ENCODE results near the gene WFDC10A. TPM values are rescaled to one million over a fixed set of nuclear protein-coding genes. Genes with fewer than 3 reads are reported as not detected.

The WFDC10A gene
- total and polyA plus RNA-seq, 10 of the 15 experiments (the other 5 are each of a cell fraction or from before 2014, with no cell fraction given), result not detected

DNA sequence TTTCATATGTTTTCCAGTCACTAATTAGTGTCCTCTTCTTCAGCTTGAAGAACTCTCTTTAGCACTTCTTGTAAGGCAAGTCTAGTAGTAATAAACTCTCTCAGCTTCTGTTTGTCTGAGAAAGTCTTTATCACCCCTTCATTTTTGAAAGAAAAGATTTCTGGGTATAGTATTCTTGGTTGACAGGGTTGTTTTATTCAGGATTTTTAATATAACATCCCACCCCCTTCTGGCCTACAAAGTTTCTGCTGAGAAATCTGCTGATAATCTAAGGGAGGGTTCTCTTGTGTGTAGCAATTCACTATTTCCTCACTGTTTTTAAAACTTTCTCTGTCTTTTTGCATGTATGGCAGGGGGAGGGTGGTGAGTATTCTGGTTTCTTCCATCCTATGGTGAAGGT, 50.1 kb downstream of the WFDC10A start:
- Histone ChIP-seq H3K4me2 (ENCODE audit: control insufficient read depth, insufficient read depth) (no peak overlapping the region), H3K9ac (ENCODE audit: control insufficient read depth, insufficient read depth, low read length) (no peak overlapping the region), H2AFZ (ENCODE audit: control insufficient read depth, low read depth, low read length) (no peak overlapping the region), H3K9me3 (replicated peaks; ENCODE audit: control insufficient read depth, insufficient read depth, low read length) (peaks cover 3% of the 10 kb centered on the region; the same call in 2 of the 3 replicates), H3K4me3 (no peak overlapping the region), H3K27me3 (replicated peaks in 1 of 2; ENCODE audit: control insufficient read depth in 2 of 2, insufficient read depth in 2 of 2, low read length in 1 of 2) (no peaks in the 10 kb centered on the region), H3K4me1 (ENCODE audit: control insufficient read depth, insufficient read depth, low read length) (no peaks in the 10 kb centered on the region), H3K27ac (ENCODE audit: control insufficient read depth, insufficient read depth) (no peak overlapping the region), H3K79me2 (ENCODE audit: control insufficient read depth, insufficient read depth, low read length) (no peaks in the 10 kb centered on the region), H3K36me3 (ENCODE audit: control insufficient read depth in 2 of 2, insufficient read depth in 2 of 2, low read length in 1 of 2) (no peaks in the 10 kb centered on the region), H4K20me1 (ENCODE audit: control insufficient read depth, insufficient read depth) (no peaks in the 10 kb centered on the region)
- CTCF ChIA-PET, result no interaction called here
- no peak for TF ChIP-seq SREBF1 (IDR thresholded peaks at IDR 0.05; ENCODE audit: low read length)
- TF ChIP-seq SPI1 (IDR thresholded peaks at IDR 0.05; ENCODE audit: borderline replicate concordance, insufficient read depth, low read depth, low read length), result no peak
- TF ChIP-seq SMC3 (IDR thresholded peaks at IDR 0.05; ENCODE audit: borderline replicate concordance, low read length), result no peak
- no peak for TF ChIP-seq EGR1 (IDR thresholded peaks at IDR 0.05; ENCODE audit: borderline replicate concordance in 1 of 2, low read depth in 2 of 2, low read length in 2 of 2)
- TF ChIP-seq, protein P1, sequence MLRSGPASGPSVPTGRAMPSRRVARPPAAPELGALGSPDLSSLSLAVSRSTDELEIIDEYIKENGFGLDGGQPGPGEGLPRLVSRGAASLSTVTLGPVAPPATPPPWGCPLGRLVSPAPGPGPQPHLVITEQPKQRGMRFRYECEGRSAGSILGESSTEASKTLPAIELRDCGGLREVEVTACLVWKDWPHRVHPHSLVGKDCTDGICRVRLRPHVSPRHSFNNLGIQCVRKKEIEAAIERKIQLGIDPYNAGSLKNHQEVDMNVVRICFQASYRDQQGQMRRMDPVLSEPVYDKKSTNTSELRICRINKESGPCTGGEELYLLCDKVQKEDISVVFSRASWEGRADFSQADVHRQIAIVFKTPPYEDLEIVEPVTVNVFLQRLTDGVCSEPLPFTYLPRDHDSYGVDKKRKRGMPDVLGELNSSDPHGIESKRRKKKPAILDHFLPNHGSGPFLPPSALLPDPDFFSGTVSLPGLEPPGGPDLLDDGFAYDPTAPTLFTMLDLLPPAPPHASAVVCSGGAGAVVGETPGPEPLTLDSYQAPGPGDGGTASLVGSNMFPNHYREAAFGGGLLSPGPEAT (IDR thresholded peaks at IDR 0.05; ENCODE audit: low read depth), result no peak
- TF ChIP-seq GATAD2B (conservative IDR thresholded peaks at IDR 0.05; ENCODE audit: low read depth), result no peak
- TF ChIP-seq RUNX3 (IDR thresholded peaks at IDR 0.05; ENCODE audit: low read length), result no peak
- no peak for TF ChIP-seq YBX1 (IDR thresholded peaks at IDR 0.05)
- no peak for TF ChIP-seq CREB1 (IDR thresholded peaks at IDR 0.05; ENCODE audit: low read depth)
- TF ChIP-seq PML (IDR thresholded peaks at IDR 0.05; ENCODE audit: low read length), result no peak
- no peak for TF ChIP-seq ZNF622 (IDR thresholded peaks at IDR 0.05)
- TF ChIP-seq, protein P2, sequence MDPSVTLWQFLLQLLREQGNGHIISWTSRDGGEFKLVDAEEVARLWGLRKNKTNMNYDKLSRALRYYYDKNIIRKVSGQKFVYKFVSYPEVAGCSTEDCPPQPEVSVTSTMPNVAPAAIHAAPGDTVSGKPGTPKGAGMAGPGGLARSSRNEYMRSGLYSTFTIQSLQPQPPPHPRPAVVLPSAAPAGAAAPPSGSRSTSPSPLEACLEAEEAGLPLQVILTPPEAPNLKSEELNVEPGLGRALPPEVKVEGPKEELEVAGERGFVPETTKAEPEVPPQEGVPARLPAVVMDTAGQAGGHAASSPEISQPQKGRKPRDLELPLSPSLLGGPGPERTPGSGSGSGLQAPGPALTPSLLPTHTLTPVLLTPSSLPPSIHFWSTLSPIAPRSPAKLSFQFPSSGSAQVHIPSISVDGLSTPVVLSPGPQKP (IDR thresholded peaks at IDR 0.05; ENCODE audit: low read depth, low read length), result no peak
- TF ChIP-seq, protein P3, sequence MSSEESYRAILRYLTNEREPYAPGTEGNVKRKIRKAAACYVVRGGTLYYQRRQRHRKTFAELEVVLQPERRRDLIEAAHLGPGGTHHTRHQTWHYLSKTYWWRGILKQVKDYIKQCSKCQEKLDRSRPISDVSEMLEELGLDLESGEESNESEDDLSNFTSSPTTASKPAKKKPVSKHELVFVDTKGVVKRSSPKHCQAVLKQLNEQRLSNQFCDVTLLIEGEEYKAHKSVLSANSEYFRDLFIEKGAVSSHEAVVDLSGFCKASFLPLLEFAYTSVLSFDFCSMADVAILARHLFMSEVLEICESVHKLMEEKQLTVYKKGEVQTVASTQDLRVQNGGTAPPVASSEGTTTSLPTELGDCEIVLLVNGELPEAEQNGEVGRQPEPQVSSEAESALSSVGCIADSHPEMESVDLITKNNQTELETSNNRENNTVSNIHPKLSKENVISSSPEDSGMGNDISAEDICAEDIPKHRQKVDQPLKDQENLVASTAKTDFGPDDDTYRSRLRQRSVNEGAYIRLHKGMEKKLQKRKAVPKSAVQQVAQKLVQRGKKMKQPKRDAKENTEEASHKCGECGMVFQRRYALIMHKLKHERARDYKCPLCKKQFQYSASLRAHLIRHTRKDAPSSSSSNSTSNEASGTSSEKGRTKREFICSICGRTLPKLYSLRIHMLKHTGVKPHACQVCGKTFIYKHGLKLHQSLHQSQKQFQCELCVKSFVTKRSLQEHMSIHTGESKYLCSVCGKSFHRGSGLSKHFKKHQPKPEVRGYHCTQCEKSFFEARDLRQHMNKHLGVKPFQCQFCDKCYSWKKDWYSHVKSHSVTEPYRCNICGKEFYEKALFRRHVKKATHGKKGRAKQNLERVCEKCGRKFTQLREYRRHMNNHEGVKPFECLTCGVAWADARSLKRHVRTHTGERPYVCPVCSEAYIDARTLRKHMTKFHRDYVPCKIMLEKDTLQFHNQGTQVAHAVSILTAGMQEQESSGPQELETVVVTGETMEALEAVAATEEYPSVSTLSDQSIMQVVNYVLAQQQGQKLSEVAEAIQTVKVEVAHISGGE (CRISPR knock-in tag; IDR thresholded peaks at IDR 0.05), result no peak
- TF ChIP-seq, protein P4, sequence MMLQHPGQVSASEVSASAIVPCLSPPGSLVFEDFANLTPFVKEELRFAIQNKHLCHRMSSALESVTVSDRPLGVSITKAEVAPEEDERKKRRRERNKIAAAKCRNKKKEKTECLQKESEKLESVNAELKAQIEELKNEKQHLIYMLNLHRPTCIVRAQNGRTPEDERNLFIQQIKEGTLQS (IDR thresholded peaks at IDR 0.05; ENCODE audit: borderline replicate concordance, extremely low read depth, low read depth, low read length), result no peak
- TF ChIP-seq, protein P5, sequence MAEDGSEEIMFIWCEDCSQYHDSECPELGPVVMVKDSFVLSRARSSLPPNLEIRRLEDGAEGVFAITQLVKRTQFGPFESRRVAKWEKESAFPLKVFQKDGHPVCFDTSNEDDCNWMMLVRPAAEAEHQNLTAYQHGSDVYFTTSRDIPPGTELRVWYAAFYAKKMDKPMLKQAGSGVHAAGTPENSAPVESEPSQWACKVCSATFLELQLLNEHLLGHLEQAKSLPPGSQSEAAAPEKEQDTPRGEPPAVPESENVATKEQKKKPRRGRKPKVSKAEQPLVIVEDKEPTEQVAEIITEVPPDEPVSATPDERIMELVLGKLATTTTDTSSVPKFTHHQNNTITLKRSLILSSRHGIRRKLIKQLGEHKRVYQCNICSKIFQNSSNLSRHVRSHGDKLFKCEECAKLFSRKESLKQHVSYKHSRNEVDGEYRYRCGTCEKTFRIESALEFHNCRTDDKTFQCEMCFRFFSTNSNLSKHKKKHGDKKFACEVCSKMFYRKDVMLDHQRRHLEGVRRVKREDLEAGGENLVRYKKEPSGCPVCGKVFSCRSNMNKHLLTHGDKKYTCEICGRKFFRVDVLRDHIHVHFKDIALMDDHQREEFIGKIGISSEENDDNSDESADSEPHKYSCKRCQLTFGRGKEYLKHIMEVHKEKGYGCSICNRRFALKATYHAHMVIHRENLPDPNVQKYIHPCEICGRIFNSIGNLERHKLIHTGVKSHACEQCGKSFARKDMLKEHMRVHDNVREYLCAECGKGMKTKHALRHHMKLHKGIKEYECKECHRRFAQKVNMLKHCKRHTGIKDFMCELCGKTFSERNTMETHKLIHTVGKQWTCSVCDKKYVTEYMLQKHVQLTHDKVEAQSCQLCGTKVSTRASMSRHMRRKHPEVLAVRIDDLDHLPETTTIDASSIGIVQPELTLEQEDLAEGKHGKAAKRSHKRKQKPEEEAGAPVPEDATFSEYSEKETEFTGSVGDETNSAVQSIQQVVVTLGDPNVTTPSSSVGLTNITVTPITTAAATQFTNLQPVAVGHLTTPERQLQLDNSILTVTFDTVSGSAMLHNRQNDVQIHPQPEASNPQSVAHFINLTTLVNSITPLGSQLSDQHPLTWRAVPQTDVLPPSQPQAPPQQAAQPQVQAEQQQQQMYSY (CRISPR knock-in tag; IDR thresholded peaks at IDR 0.05), result no peak
- TF ChIP-seq ATF7 (IDR thresholded peaks at IDR 0.05; ENCODE audit: low read depth), result no peak
- FAIRE-seq (no peak), DNase-seq (ENCODE audit: low read depth, low spot score) (no peak), ATAC-seq (no peak)
- intact Hi-C loops (cut with micrococcal nuclease; ENCODE audit: unreplicated experiment) (no loop called here), in situ Hi-C loops (cut with MboI) (no loop called here)
- POLR2A ChIA-PET, result no interaction called here
- SMC1A ChIA-PET (ENCODE audit: uncharacterized antibody, unreplicated experiment), result no interaction called here
- RAD21 ChIA-PET (ENCODE audit: unreplicated experiment), result no interaction called here
- BruUV-seq (replicated peaks), result no TSS peak
